HPDE6-E6E7 (cell line): ENCODE data around the gene NFAT5.

Experiments used
- DNase-seq: peaks from one replicate; pipeline ENCODE4 v3.0.0; 2011; ENCODE audit warnings: missing footprints; ENCODE audit errors: extremely low spot score

Gene NFAT5

GRCh38 chr16:69732101-69732500 is 166.3 kb downstream of the NFAT5 start:
- no peak for DNase-seq

- no peak for DNase-seq
Observed at GRCh38 chr16:69741519-69741918, 175.8 kb downstream of the NFAT5 start.

GRCh38 chr16:69741951-69742904 is 176.5 kb downstream of the NFAT5 start:
- DNase-seq: no peak

- no peak for DNase-seq
Observed at GRCh38 chr16:69744363-69745231, 178.8 kb downstream of the NFAT5 start.

GRCh38 chr16:69745232-69745612 is 179.5 kb downstream of the NFAT5 start:
- no peak for DNase-seq

- DNase-seq: no peak
Observed at GRCh38 chr16:69745959-69746358, 180.2 kb downstream of the NFAT5 start.

GRCh38 chr16:69747115-69747514 is 181.3 kb downstream of the NFAT5 start:
- no peak for DNase-seq

GRCh38 chr16:69748694-69749345 is 183.1 kb downstream of the NFAT5 start:
- no peak for DNase-seq

- DNase-seq: no peak
Observed at GRCh38 chr16:69754143-69754468, 188.3 kb downstream of the NFAT5 start.
